Right lobe of liver (tissue), 6 donors: ENCODE results near the gene PKIG. TPM values are rescaled to one million over a fixed set of nuclear protein-coding genes. Genes with fewer than 3 reads are reported as not detected.
"Not testable (repeated sequence)": the region's sequence is repeated elsewhere in the genome, so short reads cannot be mapped to it uniquely, and the experiment has no call there.

ENCODE experiments used
- ATAC-seq, 4 donors: fragments of 200-7000 bp; cut with Tn5 transposase; one replicate each; pipeline ENCODE4 v1.9.1; 2020; ENCODE audit warnings: mild to moderate bottlenecking in 4 of 4, moderate library complexity in 4 of 4
- DNase-seq, 3 donors: peaks; one replicate each; pipeline ENCODE4 v3.0.0-alpha.2; 2020
- H3K27ac ChIP-seq, 3 donors: fragments of 200-600 bp; one replicate each; pipeline ENCODE4 v1.8.0; 2022
- H3K27me3 ChIP-seq, 2 donors: fragments of 200-600 bp; one replicate each; pipeline ENCODE4 v1.8.0; 2022
- H3K36me3 ChIP-seq, 4 donors: fragments of 200-600 bp; sonication (generic) in 1 of 4; one replicate each; pipeline versions ENCODE4 v1.5.1 to v1.8.0; 2017 to 2022; ENCODE audit warnings: control low read depth in 1 of 4
- H3K4me1 ChIP-seq, 4 donors: fragments of 200-600 bp; sonication (generic) in 1 of 4; one replicate each; pipeline versions ENCODE4 v1.5.1 to v1.8.0; 2017 to 2022; ENCODE audit warnings: control low read depth in 1 of 4
- H3K4me3 ChIP-seq, 3 donors: fragments of 200-600 bp; one replicate each; pipeline ENCODE4 v1.8.0; 2022
- H3K9me3 ChIP-seq, 4 donors: fragments of 200-600 bp; sonication (generic) in 1 of 4; one replicate each; pipeline versions ENCODE4 v1.5.1 to v1.8.0; 2017 to 2022; ENCODE audit warnings: control low read depth in 1 of 4
- CTCF ChIP-seq, 4 donors: fragments of 200-600 bp in 3 of 4; fragments of 450-650 bp in 1 of 4; IDR thresholded peaks; one replicate each; pipeline versions ENCODE4 v1.5.1 to v1.8.0; 2016 to 2022; ENCODE audit warnings: antibody characterized with exemption in 4 of 4, mild to moderate bottlenecking in 2 of 4
- POLR2A ChIP-seq: fragments of 450-650 bp; IDR thresholded peaks from one replicate; pipeline ENCODE4 v1.6.1; 2017; ENCODE audit warnings: antibody characterized with exemption, mild to moderate bottlenecking
- WGBS: methylation state at CpG from one replicate; pipeline ENCODE4 v1.1.6; 2018; ENCODE audit warnings: low coverage, low lambda C conversion rate; ENCODE audit not compliant: insufficient coverage; ENCODE audit errors: missing lambda C conversion rate; 5-methylcytosine and 5-hydroxymethylcytosine counted together
- intact Hi-C, 2 donors: fragments of 100-400 bp; cut with DNase I; formaldehyde crosslinking; loops; one replicate each; pipeline versions ENCODE4 v1.11.2 to v1.14.1; 2022
- total RNA-seq, 6 experiments: library from RNA; depleted of rRNA in 2 of 6; stranded (reverse); fragments of >200 nt in 2 of 6; fragmentation: NEBNext Ultra II Directional in 3 of 6; extraction: Animal tissue kit (Norgen Biotek cat#: 25700) in 3 of 6; gene quantifications; one replicate each; pipeline versions ENCODE4 v1.1.0 to v1.2.4, GENCODE V29; 2016 to 2023
- donor health status: DM: no; HTN: yes; CAD: no.
- donor health status: DM: no; HTN: no; CAD: no.
- donor health status: DM: no; HTN: no; CAD: no.
- donor health status: DM: no; HTN: yes; CAD: no.
- donor health status: DM: no; HTN: yes; CAD: no.

The PKIG gene
- total RNA-seq, 6 experiments from 2014 or later: 11.7 to 31.7 (median 21.8) TPM

GRCh38 chr20:44650771-44651433, 68.5 kb downstream of the PKIG start:
- WGBS: 40% methylated on average over 1 of the region's 24 CpGs
- TF ChIP-seq CTCF (IDR thresholded peaks at IDR 0.05): no peak
- TF ChIP-seq POLR2A: no peak
- peak in 2 of 4 donors; percentile 1 to 7 for ATAC-seq
- H3K36me3 ChIP-seq: no peaks in the 10 kb centered on the region
- H3K4me3 ChIP-seq: peak overlapping the region; percentile 74 to 92 (median 83)
- intact Hi-C loops: no loop called here
- no peak for DNase-seq
- peak overlapping the region; percentile 50 to 79 (median 78) for H3K27ac ChIP-seq
- no peaks in the 10 kb centered on the region for H3K9me3 ChIP-seq
- H3K27me3 ChIP-seq: no peaks in the 10 kb centered on the region
- no peaks in the 10 kb centered on the region for H3K4me1 ChIP-seq

- Histone ChIP-seq H3K27me3 (no peaks in the 10 kb centered on the region), H3K27ac (peak overlapping the region; percentile 50 to 79 (median 78)), H3K9me3 (no peaks in the 10 kb centered on the region), H3K36me3 (no peaks in the 10 kb centered on the region), H3K4me1 (no peaks in the 10 kb centered on the region), H3K4me3 (peak overlapping the region; percentile 74 to 92 (median 83))
- no peak for ATAC-seq
- DNase-seq: no peak
- intact Hi-C loops: no loop called here
- TF ChIP-seq CTCF (IDR thresholded peaks at IDR 0.05) (no peak), POLR2A (no peak)
- no CpG with 5 or more reads among the region's 33 CpGs for WGBS
Observed at GRCh38 chr20:44651434-44651683, 69.0 kb downstream of the PKIG start.

- peak; percentile 79 to 90 (median 85) for ATAC-seq
- intact Hi-C loops: no loop called here
- H3K27ac ChIP-seq: peak within 1 kb of the TSS; percentile 50 to 79 (median 78)
- WGBS: under 1% methylated on average over 14 of the region's 68 CpGs
- H3K9me3 ChIP-seq: no peaks in the 10 kb centered on the region
- H3K27me3 ChIP-seq: no peaks in the 10 kb centered on the region
- DNase-seq: peak; percentile 79 to 83 (median 80)
- H3K4me3 ChIP-seq: peak within 1 kb of the TSS; percentile 74 to 92 (median 83)
- no peaks in the 10 kb centered on the region for H3K36me3 ChIP-seq
- no peaks in the 10 kb centered on the region for H3K4me1 ChIP-seq
- TF ChIP-seq POLR2A (peak; percentile 49), CTCF (IDR thresholded peaks at IDR 0.05) (no peak)
Observed at GRCh38 chr20:44651684-44652423, 69.5 kb downstream of the PKIG start, which contains the start of gene ADA. ADA (minus strand) TSS chr20:44651699; CDS start chr20:44651607, 92 bp downstream.

GRCh38 chr20:44653546-44653945, 71.2 kb downstream of the PKIG start:
- no peaks in the 10 kb centered on the region for H3K4me1 ChIP-seq
- no peaks in the 10 kb centered on the region for H3K27me3 ChIP-seq
- H3K9me3 ChIP-seq: no peaks in the 10 kb centered on the region
- no peak overlapping the region for H3K4me3 ChIP-seq
- ATAC-seq (no peak), DNase-seq (no peak)
- no peak for TF ChIP-seq POLR2A
- no peak for TF ChIP-seq CTCF (IDR thresholded peaks at IDR 0.05)
- intact Hi-C loops: no loop called here
- H3K27ac ChIP-seq: no peak overlapping the region
- WGBS: 33% methylated on average over 1 of the region's 2 CpGs
- H3K36me3 ChIP-seq: no peaks in the 10 kb centered on the region

- H3K27ac ChIP-seq, H3K36me3 ChIP-seq, intact Hi-C loops, H3K9me3 ChIP-seq, DNase-seq, H3K27me3 ChIP-seq, ATAC-seq, H3K4me1 ChIP-seq, H3K4me3 ChIP-seq: not testable (repeated sequence)
- 92% methylated on average over 3 of the region's 5 CpGs for WGBS
Observed at GRCh38 chr20:44654210-44654609, 71.8 kb downstream of the PKIG start.
